Measurements from ENCODE around the gene JAK1.

JAK1 gene

GRCh38 chr1:64955097-64956009 lies 11.0 kb downstream of the JAK1 start:
- no peak for DNase-seq (ENCODE audit: low spot score)
- TF ChIP-seq CTCF (IDR thresholded peaks at IDR 0.05; ENCODE audit: extremely low read depth, missing control alignments), result no peak

DNA sequence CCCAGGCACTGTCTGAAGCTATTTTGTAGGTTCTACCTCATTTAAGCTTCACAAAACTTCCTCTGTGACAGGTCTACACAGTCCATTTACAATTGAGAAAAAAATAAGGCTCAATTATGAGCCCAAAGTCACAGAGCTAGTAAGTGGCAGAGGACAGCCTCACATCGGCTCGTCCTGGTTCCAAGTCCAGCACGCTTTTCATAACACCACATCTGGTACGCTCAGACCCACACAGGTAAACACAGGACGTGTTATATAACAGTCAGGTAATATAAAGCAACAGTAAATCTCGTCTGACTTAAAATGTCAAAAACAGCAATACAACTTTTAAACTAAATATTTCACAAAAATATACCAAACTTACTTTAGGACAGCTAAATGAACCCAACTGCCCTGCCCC lies 13.1 kb downstream of the JAK1 start:
- TF ChIP-seq CTCF (IDR thresholded peaks at IDR 0.05; ENCODE audit: extremely low read depth, missing control alignments), result no peak
- no peak for DNase-seq (ENCODE audit: low spot score)

GRCh38 chr1:64950284-64950809 lies 16.0 kb downstream of the JAK1 start:
- TF ChIP-seq CTCF (IDR thresholded peaks at IDR 0.05; ENCODE audit: extremely low read depth, missing control alignments), result no peak

GRCh38 chr1:64948905-64949833 lies 17.2 kb downstream of the JAK1 start:
- no peak for DNase-seq (ENCODE audit: low spot score)
- no peak for TF ChIP-seq CTCF (IDR thresholded peaks at IDR 0.05; ENCODE audit: extremely low read depth, missing control alignments)

More at GRCh38 chr1:64950284-64950809, 16.0 kb downstream of the JAK1 start:
- DNase-seq (ENCODE audit: low spot score), result no peak

DNA sequence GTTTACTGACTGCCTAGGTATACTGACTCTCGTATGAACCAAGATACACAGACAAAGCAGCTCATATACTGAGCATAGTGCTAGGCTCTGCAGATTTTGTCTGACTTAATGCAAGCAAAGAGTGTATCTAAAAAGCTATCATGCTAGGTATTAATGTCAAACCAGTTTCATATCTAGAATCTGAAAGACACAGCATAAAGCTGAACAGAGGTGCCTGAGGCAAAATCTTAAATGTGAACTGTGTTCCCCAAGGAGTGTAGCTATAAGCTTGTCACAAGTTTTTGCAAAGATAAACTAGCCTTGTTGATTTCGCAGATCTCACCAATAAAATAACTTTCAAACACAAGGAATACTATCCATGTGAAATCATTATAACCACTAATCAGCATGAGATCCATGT lies 18.1 kb downstream of the JAK1 start:
- TF ChIP-seq CTCF (IDR thresholded peaks at IDR 0.05; ENCODE audit: extremely low read depth, missing control alignments), result no peak
- DNase-seq (ENCODE audit: low spot score), result no peak

GRCh38 chr1:64946916-64947315 lies 19.4 kb downstream of the JAK1 start:
- no peak for DNase-seq (ENCODE audit: low spot score)
- TF ChIP-seq CTCF (IDR thresholded peaks at IDR 0.05; ENCODE audit: extremely low read depth, missing control alignments), result no peak
